ENCODE data around the gene SCGB1D4.
"Not testable (repeated sequence)": the region's sequence is repeated elsewhere in the genome, so short reads cannot be mapped to it uniquely, and the experiment has no call there.

Gene SCGB1D4

GRCh38 chr11:62298975-62299374 lies at the start of gene SCGB1D4:
TSS of gene SCGB1D4 (minus strand) at chr11:62299075. CDS start at chr11:62299010, 65 bp downstream.
- no peaks in the 10 kb centered on the region for H3K4me1 ChIP-seq
- no peak for DNase-seq (ENCODE audit: low spot score in 2 of 2)
- H3K4me3 ChIP-seq = no peak within 1 kb of the TSS
- no peaks in the 10 kb centered on the region for H3K9me3 ChIP-seq
- in situ Hi-C loops (cut with MboI; ENCODE audit: low sequenced_read_pairs) = no loop called here
- H3K27me3 ChIP-seq (ENCODE audit: low read depth) = peaks cover 20% of the 10 kb centered on the region
- H3K36me3 ChIP-seq (replicated peaks) = no peaks in the 10 kb centered on the region

- no peaks in the 10 kb centered on the region for H3K27me3 ChIP-seq (ENCODE audit: low read depth)
- in situ Hi-C loops (cut with MboI; ENCODE audit: low sequenced_read_pairs) = no loop called here
- no peaks in the 10 kb centered on the region for H3K9me3 ChIP-seq
- DNase-seq (ENCODE audit: low spot score in 2 of 2) = no peak
- H3K36me3 ChIP-seq (replicated peaks) = peaks cover 24% of the 10 kb centered on the region
- H3K4me3 ChIP-seq = no peak overlapping the region
- peaks cover 12% of the 10 kb centered on the region for H3K4me1 ChIP-seq
These were observed 47.0 kb upstream of the SCGB1D4 start for GRCh38 chr11:62345861-62346260.

- H3K27me3 ChIP-seq (ENCODE audit: low read depth) = no peaks in the 10 kb centered on the region
- no peak for DNase-seq (ENCODE audit: low spot score in 2 of 2)
These were observed 45.3 kb upstream of the SCGB1D4 start for GRCh38 chr11:62344210-62344609.

GRCh38 chr11:62343646-62344190 lies 44.8 kb upstream of the SCGB1D4 start:
- H3K9me3 ChIP-seq; DNase-seq (ENCODE audit: low spot score in 2 of 2); H3K4me3 ChIP-seq; in situ Hi-C loops (cut with MboI; ENCODE audit: low sequenced_read_pairs); H3K27me3 ChIP-seq (ENCODE audit: low read depth): not testable (repeated sequence)
- H3K4me1 ChIP-seq = peaks cover 20% of the 10 kb centered on the region
- peaks cover 24% of the 10 kb centered on the region for H3K36me3 ChIP-seq (replicated peaks)

More at GRCh38 chr11:62344210-62344609, 45.3 kb upstream of the SCGB1D4 start:
- Histone ChIP-seq H3K36me3 (replicated peaks) (peaks cover 24% of the 10 kb centered on the region), H3K4me3 (no peak overlapping the region), H3K4me1 (peaks cover 21% of the 10 kb centered on the region), H3K9me3 (no peaks in the 10 kb centered on the region)
- in situ Hi-C loops (cut with MboI; ENCODE audit: low sequenced_read_pairs) = no loop called here

- no peak for DNase-seq (ENCODE audit: low spot score in 2 of 2)
- Histone ChIP-seq H3K4me1 (peaks cover 25% of the 10 kb centered on the region), H3K4me3 (no peak overlapping the region), H3K27me3 (ENCODE audit: low read depth) (no peaks in the 10 kb centered on the region), H3K9me3 (no peaks in the 10 kb centered on the region), H3K36me3 (replicated peaks) (peaks cover 24% of the 10 kb centered on the region)
- in situ Hi-C loops (cut with MboI; ENCODE audit: low sequenced_read_pairs) = no loop called here
These were observed 42.7 kb upstream of the SCGB1D4 start for GRCh38 chr11:62341588-62341987.

- H3K4me1 ChIP-seq = peaks cover 25% of the 10 kb centered on the region
- peaks cover 16% of the 10 kb centered on the region for H3K36me3 ChIP-seq (replicated peaks)
- no peak overlapping the region; the same call in 1 of the 2 replicates for H3K4me3 ChIP-seq
- DNase-seq (ENCODE audit: low spot score in 2 of 2) = peak; percentile 71 to 83
- no peaks in the 10 kb centered on the region for H3K27me3 ChIP-seq (ENCODE audit: low read depth)
- H3K9me3 ChIP-seq = no peaks in the 10 kb centered on the region
- in situ Hi-C loops (cut with MboI; ENCODE audit: low sequenced_read_pairs) = no loop called here
These were observed 41.5 kb upstream of the SCGB1D4 start for GRCh38 chr11:62340269-62340901.

- in situ Hi-C loops (cut with MboI; ENCODE audit: low sequenced_read_pairs) = no loop called here
- Histone ChIP-seq H3K4me3 (peak overlapping the region; percentile 66), H3K27me3 (ENCODE audit: low read depth) (no peaks in the 10 kb centered on the region), H3K36me3 (replicated peaks) (peaks cover 7% of the 10 kb centered on the region), H3K9me3 (no peaks in the 10 kb centered on the region), H3K4me1 (peaks cover 25% of the 10 kb centered on the region)
- peak in 1 of 2 experiments; percentile 15 for DNase-seq (ENCODE audit: low spot score in 2 of 2)
These were observed 39.3 kb upstream of the SCGB1D4 start for GRCh38 chr11:62338218-62338617.

- in situ Hi-C loops (cut with MboI; ENCODE audit: low sequenced_read_pairs) = no loop called here
- DNase-seq (ENCODE audit: low spot score in 2 of 2) = peak; percentile 74 to 92
- H3K4me1 ChIP-seq = peaks cover 25% of the 10 kb centered on the region
- no peaks in the 10 kb centered on the region for H3K27me3 ChIP-seq (ENCODE audit: low read depth)
- no peaks in the 10 kb centered on the region for H3K9me3 ChIP-seq
- peaks cover under 1% of the 10 kb centered on the region; the same call in 1 of the 2 replicates for H3K36me3 ChIP-seq (replicated peaks)
- H3K4me3 ChIP-seq = peak within 1 kb of the TSS; percentile 66
These were observed 38.7 kb upstream of the SCGB1D4 start, which contains the start of gene ASRGL1 for GRCh38 chr11:62337303-62338181. TSS of gene ASRGL1 (plus strand) at chr11:62337448. CDS start at chr11:62337978, 530 bp downstream.

- in situ Hi-C loops (cut with MboI; ENCODE audit: low sequenced_read_pairs); H3K9me3 ChIP-seq; H3K36me3 ChIP-seq (replicated peaks); DNase-seq (ENCODE audit: low spot score in 2 of 2); H3K27me3 ChIP-seq (ENCODE audit: low read depth): not testable (repeated sequence)
- Histone ChIP-seq H3K4me3 (peak overlapping the region; percentile 66), H3K4me1 (peaks cover 25% of the 10 kb centered on the region)
These were observed 38.1 kb upstream of the SCGB1D4 start for GRCh38 chr11:62336949-62337302.

GRCh38 chr11:62333768-62334167 lies 34.9 kb upstream of the SCGB1D4 start:
- Histone ChIP-seq H3K9me3 (no peaks in the 10 kb centered on the region), H3K4me3 (no peak overlapping the region), H3K36me3 (replicated peaks) (no peaks in the 10 kb centered on the region), H3K27me3 (ENCODE audit: low read depth) (no peaks in the 10 kb centered on the region), H3K4me1 (peaks cover 5% of the 10 kb centered on the region; the same call in 1 of the 2 replicates)
- DNase-seq (ENCODE audit: low spot score in 2 of 2) = no peak
- in situ Hi-C loops (cut with MboI; ENCODE audit: low sequenced_read_pairs) = no loop called here

GRCh38 chr11:62331264-62331663 lies 32.4 kb upstream of the SCGB1D4 start:
- H3K4me3 ChIP-seq; H3K9me3 ChIP-seq; H3K36me3 ChIP-seq (replicated peaks); in situ Hi-C loops (cut with MboI; ENCODE audit: low sequenced_read_pairs); H3K4me1 ChIP-seq; H3K27me3 ChIP-seq (ENCODE audit: low read depth); DNase-seq (ENCODE audit: low spot score in 2 of 2): not testable (repeated sequence)

GRCh38 chr11:62327541-62327940 lies 28.7 kb upstream of the SCGB1D4 start:
- H3K4me3 ChIP-seq; in situ Hi-C loops (cut with MboI; ENCODE audit: low sequenced_read_pairs): not testable (repeated sequence)
- H3K4me1 ChIP-seq = peaks cover 15% of the 10 kb centered on the region

GRCh38 chr11:62326719-62327118 lies 27.8 kb upstream of the SCGB1D4 start:
- peak; percentile 42 to 79 for DNase-seq (ENCODE audit: low spot score in 2 of 2)
- H3K9me3 ChIP-seq = not testable (repeated sequence)

More at GRCh38 chr11:62327541-62327940, 28.7 kb upstream of the SCGB1D4 start:
- H3K9me3 ChIP-seq; H3K27me3 ChIP-seq (ENCODE audit: low read depth); H3K36me3 ChIP-seq (replicated peaks); DNase-seq (ENCODE audit: low spot score in 2 of 2): not testable (repeated sequence)

GRCh38 chr11:62325781-62326180 lies 26.9 kb upstream of the SCGB1D4 start:
- DNase-seq (ENCODE audit: low spot score in 2 of 2); H3K36me3 ChIP-seq (replicated peaks); H3K4me3 ChIP-seq; H3K9me3 ChIP-seq; in situ Hi-C loops (cut with MboI; ENCODE audit: low sequenced_read_pairs); H3K27me3 ChIP-seq (ENCODE audit: low read depth): not testable (repeated sequence)
- H3K4me1 ChIP-seq = peaks cover 15% of the 10 kb centered on the region

More at GRCh38 chr11:62326719-62327118, 27.8 kb upstream of the SCGB1D4 start:
- in situ Hi-C loops (cut with MboI; ENCODE audit: low sequenced_read_pairs); H3K36me3 ChIP-seq (replicated peaks); H3K27me3 ChIP-seq (ENCODE audit: low read depth); H3K4me3 ChIP-seq: not testable (repeated sequence)
- peaks cover 15% of the 10 kb centered on the region for H3K4me1 ChIP-seq
